NCI-H748 treated with DMSO at 0.1 percent for 48 hours (cell line): ENCODE measurements around the gene STK36.

Source experiments
- DNase-seq: peaks from one replicate; lab custom pipeline; 2025; lab: John Stamatoyannopoulos, UW

STK36 gene

DNA sequence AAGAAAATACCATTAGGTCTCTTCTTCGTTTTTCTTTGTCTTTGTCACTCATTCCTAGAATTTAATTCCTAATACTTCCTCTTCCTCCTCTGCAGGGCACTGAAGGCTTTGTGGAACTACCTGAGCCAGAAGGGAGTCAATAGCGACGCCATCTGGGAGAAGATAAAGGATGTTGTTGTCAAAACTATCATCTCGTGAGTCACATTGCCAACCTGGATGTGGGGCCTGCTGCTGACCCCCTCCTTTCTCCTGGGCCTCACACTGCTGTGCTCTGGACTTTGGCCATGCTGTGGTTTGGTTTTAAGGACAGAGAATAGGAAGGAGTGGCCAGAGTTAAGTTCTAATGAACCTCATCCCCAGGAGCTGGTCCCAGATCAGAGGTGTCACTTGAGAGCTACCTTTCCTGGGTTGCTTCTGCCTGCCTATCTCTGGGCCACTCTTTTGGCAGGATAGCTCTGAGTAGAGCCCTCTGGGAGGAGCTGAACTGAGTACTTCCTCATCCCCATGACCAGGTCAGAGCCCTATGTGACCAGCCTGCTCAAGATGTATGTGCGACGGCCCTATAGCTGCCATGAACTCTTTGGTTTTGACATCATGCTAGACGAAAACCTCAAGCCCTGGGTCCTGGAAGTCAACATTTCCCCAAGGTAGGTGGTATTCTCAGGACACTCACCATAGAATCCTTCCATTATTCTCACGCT, 77.0 kb downstream of the STK36 start:
- no peak for DNase-seq
